VCaP (cell line): ENCODE results near the gene MCM5.

Experiments
- H3K27ac ChIP-seq: fragments of 450-650 bp; 2 replicates; pipeline ENCODE4 v1.5.1; 2017
- TF ChIP-seq, protein P1 (sequence below): fragments of 450-650 bp; conservative IDR thresholded peaks from 2 replicates; pipeline ENCODE4 v1.5.1; 2017; ENCODE audit warnings: mild to moderate bottlenecking, moderate library complexity

Gene MCM5

GRCh38 chr22:35375031-35375430 is 24.9 kb upstream of the MCM5 start:
- TF ChIP-seq, protein P1, sequence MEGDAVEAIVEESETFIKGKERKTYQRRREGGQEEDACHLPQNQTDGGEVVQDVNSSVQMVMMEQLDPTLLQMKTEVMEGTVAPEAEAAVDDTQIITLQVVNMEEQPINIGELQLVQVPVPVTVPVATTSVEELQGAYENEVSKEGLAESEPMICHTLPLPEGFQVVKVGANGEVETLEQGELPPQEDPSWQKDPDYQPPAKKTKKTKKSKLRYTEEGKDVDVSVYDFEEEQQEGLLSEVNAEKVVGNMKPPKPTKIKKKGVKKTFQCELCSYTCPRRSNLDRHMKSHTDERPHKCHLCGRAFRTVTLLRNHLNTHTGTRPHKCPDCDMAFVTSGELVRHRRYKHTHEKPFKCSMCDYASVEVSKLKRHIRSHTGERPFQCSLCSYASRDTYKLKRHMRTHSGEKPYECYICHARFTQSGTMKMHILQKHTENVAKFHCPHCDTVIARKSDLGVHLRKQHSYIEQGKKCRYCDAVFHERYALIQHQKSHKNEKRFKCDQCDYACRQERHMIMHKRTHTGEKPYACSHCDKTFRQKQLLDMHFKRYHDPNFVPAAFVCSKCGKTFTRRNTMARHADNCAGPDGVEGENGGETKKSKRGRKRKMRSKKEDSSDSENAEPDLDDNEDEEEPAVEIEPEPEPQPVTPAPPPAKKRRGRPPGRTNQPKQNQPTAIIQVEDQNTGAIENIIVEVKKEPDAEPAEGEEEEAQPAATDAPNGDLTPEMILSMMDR: no peak
- H3K27ac ChIP-seq: no peak overlapping the region

DNA sequence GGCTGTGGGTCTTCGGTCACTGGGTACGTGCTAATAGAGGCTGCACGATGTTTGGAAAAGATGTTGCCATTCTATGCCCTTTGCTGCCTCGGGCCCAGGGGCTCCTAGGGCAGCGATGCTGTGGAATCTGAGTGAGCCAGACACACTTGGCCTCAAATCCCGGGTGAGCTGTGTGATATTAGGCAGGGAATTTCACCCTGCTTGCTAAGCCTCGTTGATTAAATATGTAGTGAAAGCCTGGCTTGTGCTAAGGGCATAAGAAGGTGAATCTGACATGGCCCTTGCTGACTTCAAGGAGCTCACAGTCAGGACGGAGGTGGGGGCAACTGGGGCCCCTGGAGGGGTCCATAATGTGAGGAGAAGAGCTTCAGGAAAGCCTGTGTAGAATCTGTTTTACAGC is 24.4 kb upstream of the MCM5 start:
- TF ChIP-seq, protein P1: no peak
- H3K27ac ChIP-seq: no peak overlapping the region

DNA sequence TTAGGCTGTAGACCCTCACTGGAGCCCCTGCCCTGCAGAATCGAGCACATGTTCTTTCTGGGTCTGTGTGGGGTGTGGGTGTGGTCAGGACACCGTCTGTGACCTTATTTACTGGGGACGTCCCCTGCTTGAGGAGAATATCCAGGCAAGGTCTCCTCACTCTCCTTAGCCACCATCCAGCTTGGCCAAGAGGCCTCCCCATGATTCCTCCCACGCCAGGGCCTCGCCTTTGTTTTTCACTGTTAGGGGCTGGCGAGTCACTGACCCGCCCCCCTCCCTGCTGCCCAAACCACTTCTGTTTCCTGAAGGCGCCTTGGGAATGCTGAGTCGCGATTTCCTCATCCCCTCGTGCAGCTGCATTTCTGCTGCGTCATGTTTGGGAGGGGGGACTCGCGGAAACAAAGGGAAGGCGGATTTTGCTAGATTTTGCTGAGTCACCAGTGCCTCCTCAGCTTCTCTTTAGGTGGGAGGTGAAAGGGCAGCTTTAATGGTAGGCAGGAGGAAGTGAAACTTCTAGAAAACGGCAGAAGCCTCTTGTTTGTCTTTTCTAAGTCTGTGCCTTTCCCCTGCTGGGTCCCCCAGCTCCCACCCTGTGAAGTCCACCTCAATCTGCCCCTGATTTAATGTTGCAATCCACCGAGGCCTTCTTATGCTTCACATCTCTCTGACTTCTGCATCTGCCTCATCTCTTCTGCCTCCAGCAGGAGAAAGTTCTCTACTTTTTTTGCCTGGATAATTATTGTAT is 23.0 kb upstream of the MCM5 start:
- no peak overlapping the region for H3K27ac ChIP-seq
- TF ChIP-seq, protein P1: no peak

DNA sequence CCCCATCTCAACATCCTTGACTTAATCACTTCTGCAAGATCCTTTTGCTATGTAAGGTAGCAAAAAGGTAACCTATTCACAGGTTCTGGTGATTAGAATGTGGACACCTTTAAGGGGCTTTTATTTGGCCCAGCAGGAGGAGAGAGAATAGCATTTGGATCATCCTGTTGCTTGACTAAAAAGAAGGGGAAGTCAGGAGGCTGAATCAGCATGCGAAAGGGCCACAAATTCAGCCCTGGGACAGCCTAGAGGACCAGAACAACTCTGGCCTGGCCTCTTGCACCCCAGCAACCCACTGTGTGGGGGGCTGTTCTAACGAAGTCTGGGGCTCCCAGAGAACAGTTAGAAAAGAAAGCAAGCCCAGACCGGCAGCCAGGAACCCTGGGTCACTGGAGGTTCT is 22.2 kb upstream of the MCM5 start:
- TF ChIP-seq, protein P1: no peak
- H3K27ac ChIP-seq: no peak overlapping the region

DNA sequence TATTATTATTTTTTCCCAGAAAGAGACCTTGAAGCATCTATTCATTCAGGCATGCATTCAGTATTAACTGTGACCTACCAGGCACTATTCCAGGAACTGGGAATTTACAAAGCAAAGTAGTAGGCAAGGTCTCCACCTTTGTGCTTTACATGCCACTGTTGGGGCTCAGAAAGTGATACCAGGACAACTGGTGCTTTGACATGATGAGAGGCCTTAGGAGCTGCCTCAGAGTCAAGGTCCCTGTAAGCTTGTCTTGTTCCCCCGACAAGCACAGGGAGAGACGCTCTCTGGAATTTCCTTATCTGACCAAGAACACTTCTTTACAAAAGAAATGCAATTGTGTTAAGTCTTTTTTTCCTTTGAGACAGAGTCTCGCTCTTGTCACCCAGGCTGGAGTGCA is 21.3 kb upstream of the MCM5 start:
- no peak overlapping the region for H3K27ac ChIP-seq
- TF ChIP-seq, protein P1: no peak

DNA sequence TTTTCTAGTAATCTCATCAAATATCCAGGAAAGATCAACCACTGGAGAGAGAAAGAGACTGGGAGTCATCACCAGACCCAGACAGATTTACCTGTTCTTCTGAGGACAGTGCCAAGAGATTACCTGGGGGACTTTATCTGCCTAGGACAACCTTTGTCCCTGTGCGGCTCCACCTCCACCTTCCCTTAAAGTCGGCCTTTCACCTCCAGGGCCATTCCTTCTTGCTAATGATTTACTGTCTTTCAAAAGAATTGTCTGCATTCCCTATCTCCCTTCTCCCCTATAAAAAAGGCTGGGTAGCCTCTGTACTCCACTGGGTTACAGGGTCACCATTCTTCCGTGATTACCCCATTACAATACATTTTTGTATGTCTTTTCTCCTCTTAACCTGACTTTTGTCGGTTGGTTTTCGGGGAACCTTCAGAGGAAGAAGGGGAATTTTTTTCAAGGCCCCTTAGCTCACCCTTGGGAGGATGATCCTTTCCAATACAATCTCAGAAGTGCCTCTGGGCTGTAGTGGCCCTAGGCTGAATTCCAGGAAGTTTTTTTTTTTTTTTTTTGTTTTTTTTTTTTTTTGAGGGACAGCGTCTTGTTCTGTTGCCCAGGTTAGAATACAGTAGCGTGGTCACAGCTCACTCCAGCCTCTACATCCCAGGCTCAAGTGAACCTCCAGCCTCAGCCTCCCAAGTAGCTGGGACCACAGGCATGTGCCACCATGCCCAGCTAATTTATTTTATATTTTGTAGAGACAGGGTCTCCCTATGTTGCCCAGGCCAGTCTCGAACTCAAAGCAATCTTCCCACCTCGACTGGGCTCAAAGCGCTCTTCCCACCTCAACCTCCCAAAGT is 20.6 kb upstream of the MCM5 start:
- H3K27ac ChIP-seq: no peak overlapping the region
- TF ChIP-seq, protein P1: no peak

- TF ChIP-seq, protein P1: no peak
- no peak overlapping the region for H3K27ac ChIP-seq
Measured at GRCh38 chr22:35380013-35380412, 19.9 kb upstream of the MCM5 start.
